H9 (cell line): ENCODE results near the gene TLL2. TPM values are rescaled to one million over a fixed set of nuclear protein-coding genes. Genes with fewer than 3 reads are reported as not detected.

Source experiments
- DNase-seq: peaks from one replicate; pipeline ENCODE4 v3.0.0-alpha.2; 2017
- H2AFZ ChIP-seq: one replicate; pipeline ENCODE4 v1.6.1; 2013; ENCODE audit warnings: mild to moderate bottlenecking, low read length, control low read depth, moderate library complexity
- H2AK5ac ChIP-seq: 2 replicates; pipeline ENCODE4 v1.6.1; 2013; ENCODE audit warnings: low read length, control low read depth, mixed read lengths; ENCODE audit not compliant: insufficient read length
- H2BK120ac ChIP-seq: one replicate; pipeline ENCODE4 v1.6.1; 2013; ENCODE audit warnings: low read depth, mild to moderate bottlenecking, low read length, control low read depth, inconsistent platforms; ENCODE audit not compliant: poor library complexity, severe bottlenecking
- H2BK12ac ChIP-seq: 2 replicates; pipeline ENCODE4 v1.6.1; 2013; ENCODE audit warnings: low read length, control low read depth, mixed read lengths, low read depth; ENCODE audit not compliant: insufficient read length
- H2BK15ac ChIP-seq: 2 replicates; pipeline ENCODE4 v1.6.1; 2013; ENCODE audit warnings: low read depth, low read length, control low read depth
- H2BK20ac ChIP-seq: one replicate; pipeline ENCODE4 v1.6.1; 2013; ENCODE audit warnings: low read depth, mild to moderate bottlenecking, low read length, control low read depth, inconsistent platforms; ENCODE audit not compliant: poor library complexity, severe bottlenecking
- H2BK5ac ChIP-seq: 2 replicates; pipeline ENCODE4 v1.6.1; 2013; ENCODE audit warnings: low read length, control low read depth, mixed read lengths; ENCODE audit not compliant: insufficient read length
- H3K14ac ChIP-seq: 2 replicates; pipeline ENCODE4 v1.6.1; 2013; ENCODE audit warnings: low read length, control low read depth; ENCODE audit not compliant: insufficient read depth
- H3K18ac ChIP-seq: 2 replicates; pipeline ENCODE4 v1.6.1; 2013; ENCODE audit warnings: low read depth, mild to moderate bottlenecking, mixed read lengths, low read length, control low read depth; ENCODE audit not compliant: insufficient read length
- H3K23ac ChIP-seq: 2 replicates; pipeline ENCODE4 v1.6.1; 2013; ENCODE audit warnings: low read length, control low read depth, mixed read lengths, low read depth; ENCODE audit not compliant: insufficient read length
- H3K23me2 ChIP-seq: 2 replicates; pipeline ENCODE4 v1.6.1; 2013; ENCODE audit warnings: low read depth, mild to moderate bottlenecking, mixed read lengths, low read length, control low read depth; ENCODE audit not compliant: insufficient read length, poor library complexity, severe bottlenecking
- H3K27ac ChIP-seq: 2 replicates; pipeline ENCODE4 v1.5.1; 2013; ENCODE audit warnings: low read length, control low read depth, mixed read lengths, low read depth; ENCODE audit not compliant: insufficient read length
- H3K27me3 ChIP-seq: 2 replicates; pipeline ENCODE4 v1.6.1; 2013; ENCODE audit warnings: low read length, control low read depth, inconsistent platforms; ENCODE audit not compliant: insufficient read depth
- H3K4ac ChIP-seq: 2 replicates; pipeline ENCODE4 v1.6.1; 2013; ENCODE audit warnings: low read depth, mild to moderate bottlenecking, control low read depth, inconsistent platforms, low read length, moderate library complexity
- H3K4me1 ChIP-seq: 2 replicates; pipeline ENCODE4 v1.6.1; 2013; ENCODE audit warnings: low read length, control low read depth, inconsistent platforms; ENCODE audit not compliant: insufficient read depth
- H3K4me2 ChIP-seq: 2 replicates; pipeline ENCODE4 v1.6.1; 2013; ENCODE audit warnings: low read length, control low read depth, mixed read lengths; ENCODE audit not compliant: insufficient read length, insufficient read depth
- H3K56ac ChIP-seq: 2 replicates; pipeline ENCODE4 v1.6.1; 2013; ENCODE audit warnings: low read depth, mild to moderate bottlenecking, mixed read lengths, low read length, control low read depth; ENCODE audit not compliant: insufficient read length
- H3K79me1 ChIP-seq: 2 replicates; pipeline ENCODE4 v1.6.1; 2013; ENCODE audit warnings: low read depth, mild to moderate bottlenecking, moderate library complexity, low read length, control low read depth, inconsistent platforms; ENCODE audit not compliant: insufficient read depth, poor library complexity, severe bottlenecking
- H3K79me2 ChIP-seq: 2 replicates; pipeline ENCODE4 v1.6.1; 2013; ENCODE audit warnings: low read length, control low read depth, inconsistent platforms; ENCODE audit not compliant: insufficient read depth
- H3K9ac ChIP-seq: 2 replicates; pipeline ENCODE4 v1.6.1; 2013; ENCODE audit warnings: low read length, control low read depth, mixed read lengths; ENCODE audit not compliant: insufficient read length; ENCODE audit errors: extremely low read depth
- H3K9me3 ChIP-seq: one replicate; pipeline ENCODE4 v1.6.1; 2013; ENCODE audit warnings: low read depth, low read length, inconsistent platforms; ENCODE audit not compliant: control insufficient read depth
- H3T11ph ChIP-seq: one replicate; pipeline ENCODE4 v1.6.1; 2013; ENCODE audit warnings: mild to moderate bottlenecking, low read length, control low read depth, inconsistent platforms
- H4K20me1 ChIP-seq: one replicate; pipeline ENCODE4 v1.6.1; 2013; ENCODE audit not compliant: control insufficient read depth, insufficient read length, insufficient read depth
- H4K5ac ChIP-seq: 2 replicates; pipeline ENCODE4 v1.6.1; 2013; ENCODE audit warnings: low read depth, mild to moderate bottlenecking, mixed read lengths, low read length, control low read depth; ENCODE audit not compliant: insufficient read length
- H4K8ac ChIP-seq: replicated peaks from 2 replicates; pipeline ENCODE4 v1.6.1; 2013; ENCODE audit warnings: low read length, control low read depth, mixed read lengths, low read depth; ENCODE audit not compliant: insufficient read length
- H4K91ac ChIP-seq: 2 replicates; pipeline ENCODE4 v1.6.1; 2013; ENCODE audit warnings: low read depth, mild to moderate bottlenecking, moderate library complexity, mixed read lengths, low read length, control low read depth; ENCODE audit not compliant: insufficient read length
- H3K27ac Mint-ChIP-seq, 3 experiments: 2 replicates in 2 of 3; 3 replicates in 1 of 3; pipeline ENCODE4 v1.8.0; 2020 to 2021; ENCODE audit warnings: mixed read lengths in 3 of 3, mild to moderate bottlenecking in 1 of 3, moderate library complexity in 1 of 3
- H3K27me3 Mint-ChIP-seq: 2 replicates; pipeline ENCODE4 v1.8.0; 2021; ENCODE audit warnings: low read depth, mild to moderate bottlenecking, moderate library complexity, mixed read lengths
- H3K36me3 Mint-ChIP-seq, 3 experiments: 2 replicates in 2 of 3; 3 replicates in 1 of 3; pipeline ENCODE4 v1.8.0; 2020 to 2021; ENCODE audit warnings: low read depth in 3 of 3, mixed read lengths in 3 of 3; ENCODE audit not compliant: insufficient read depth in 1 of 3
- H3K4me1 Mint-ChIP-seq, 2 experiments: 2 replicates each; pipeline ENCODE4 v1.8.0; 2020; ENCODE audit warnings: mixed read lengths in 2 of 2
- H3K4me3 Mint-ChIP-seq, 2 experiments: 2 replicates in 1 of 2; 3 replicates in 1 of 2; pipeline ENCODE4 v1.8.0; 2020 to 2021; ENCODE audit warnings: mild to moderate bottlenecking in 2 of 2, mixed read lengths in 2 of 2, moderate library complexity in 1 of 2
- H3K9me3 Mint-ChIP-seq, 2 experiments: 2 replicates in 1 of 2; 3 replicates in 1 of 2; pipeline ENCODE4 v1.8.0; 2020; ENCODE audit warnings: mild to moderate bottlenecking in 2 of 2, mixed read lengths in 2 of 2, moderate library complexity in 1 of 2
- CTCF ChIP-seq: fragments of 200-600 bp; sonication (generic); conservative IDR thresholded peaks from 3 replicates; pipeline ENCODE4 v1.8.0; 2021; ENCODE audit warnings: antibody characterized with exemption, mild to moderate bottlenecking
- WGBS: extraction: QIAGEN DNeasy Blood & Tissue Kit; methylation state at CpG from one replicate; pipeline ENCODE4 v1.1.7; 2013; ENCODE audit warnings: missing lambda C conversion rate, low lambda C conversion rate, mixed read lengths; ENCODE audit not compliant: insufficient read length; ENCODE audit errors: extremely low coverage; 5-methylcytosine and 5-hydroxymethylcytosine counted together
- total RNA-seq: library from RNA; stranded (reverse); gene quantifications from 2 replicates; pipeline ENCODE4 v1.2.1, GENCODE V29; 2021

TLL2 gene
- total RNA-seq, 1 experiment from 2014 or later: 1.4 TPM

- no peaks in the 10 kb centered on the region for H3K36me3 Mint-ChIP-seq
- Histone ChIP-seq H2AK5ac (no peak overlapping the region), H3K23ac (no peak overlapping the region), H3K14ac (no peak overlapping the region), H3K27ac (no peak overlapping the region), H3K4me1 (peaks cover 3% of the 10 kb centered on the region; the same call in 1 of the 2 replicates), H4K8ac (no peak overlapping the region), H2BK15ac (no peak overlapping the region), H3K56ac (no peak overlapping the region), H3K18ac (no peak overlapping the region), H3K27me3 (no peaks in the 10 kb centered on the region), H2BK120ac (no peak overlapping the region), H3K23me2 (no peaks in the 10 kb centered on the region), H4K91ac (no peak overlapping the region), H3K9ac (no peak overlapping the region), H2BK12ac (no peak overlapping the region), H4K5ac (no peak overlapping the region), H3T11ph (no peak overlapping the region), H3K9me3 (no peaks in the 10 kb centered on the region), H3K79me1 (no peaks in the 10 kb centered on the region), H2BK20ac (no peak overlapping the region), H3K4ac (no peak overlapping the region), H3K79me2 (no peaks in the 10 kb centered on the region), H3K4me2 (no peak overlapping the region), H4K20me1 (no peaks in the 10 kb centered on the region), H2BK5ac (no peak overlapping the region), H2AFZ (no peak overlapping the region)
- no peak overlapping the region for H3K4me3 Mint-ChIP-seq
- H3K27me3 Mint-ChIP-seq: no peaks in the 10 kb centered on the region; the same call in none of the 2 replicates
- DNase-seq: no peak
- H3K9me3 Mint-ChIP-seq: no peaks in the 10 kb centered on the region
- H3K27ac Mint-ChIP-seq: no peak overlapping the region
- no CpG with 5 or more reads among the region's 1 CpG for WGBS
- H3K4me1 Mint-ChIP-seq: peaks cover 10% of the 10 kb centered on the region in 2 experiments
- no peak for TF ChIP-seq CTCF
Observed at GRCh38 chr10:96322275-96322674, 191.5 kb downstream of the TLL2 start.
